ENCODE measurements around the gene TIE1.
A peak's percentile ranks its signal among the peaks of the same experiment; 100 is the strongest.
"Not testable (repeated sequence)": the region's sequence is repeated elsewhere in the genome, so short reads cannot be mapped to it uniquely, and the experiment has no call there.

TIE1 gene

GRCh38 chr1:43366179-43366578 is 65.4 kb downstream of the TIE1 start:
- H3K4me1 ChIP-seq (ENCODE audit: control insufficient read depth, insufficient read depth, low read length) = peaks cover 33% of the 10 kb centered on the region
- H3K9me3 ChIP-seq (ENCODE audit: control insufficient read depth, low read length) = no peaks in the 10 kb centered on the region
- peak overlapping the region; percentile 39 for H3K4me3 ChIP-seq (ENCODE audit: low read length)
- peak overlapping the region; percentile 85 for H3K9ac ChIP-seq (ENCODE audit: low read length)
- H3K36me3 ChIP-seq (ENCODE audit: control insufficient read depth, insufficient read depth, low read length) = peaks cover 30% of the 10 kb centered on the region
- H3K27me3 ChIP-seq (ENCODE audit: control insufficient read depth, insufficient read depth, low read length) = no peaks in the 10 kb centered on the region

GRCh38 chr1:43366601-43367025 is 65.8 kb downstream of the TIE1 start:
- Histone ChIP-seq H3K9ac (ENCODE audit: low read length) (peak overlapping the region; percentile 85), H3K36me3 (ENCODE audit: control insufficient read depth, insufficient read depth, low read length) (peaks cover 30% of the 10 kb centered on the region), H3K4me3 (ENCODE audit: low read length) (peak overlapping the region; percentile 39)

GRCh38 chr1:43367026-43367903 is 66.5 kb downstream of the TIE1 start:
- Histone ChIP-seq H3K9ac (ENCODE audit: low read length) (peak overlapping the region; percentile 85), H3K36me3 (ENCODE audit: control insufficient read depth, insufficient read depth, low read length) (peaks cover 26% of the 10 kb centered on the region)

More at GRCh38 chr1:43366601-43367025, 65.8 kb downstream of the TIE1 start:
- H3K27me3 ChIP-seq (ENCODE audit: control insufficient read depth, insufficient read depth, low read length) = no peaks in the 10 kb centered on the region
- peaks cover 33% of the 10 kb centered on the region for H3K4me1 ChIP-seq (ENCODE audit: control insufficient read depth, insufficient read depth, low read length)
- no peaks in the 10 kb centered on the region for H3K9me3 ChIP-seq (ENCODE audit: control insufficient read depth, low read length)

GRCh38 chr1:43367904-43368645 is 67.3 kb downstream of the TIE1 start, which contains the start of gene ELOVL1:
Gene ELOVL1, minus strand, starts transcription at chr1:43368011. Its CDS starts 2,402 bp downstream, at chr1:43365609.
- peak within 1 kb of the TSS; percentile 85 for H3K9ac ChIP-seq (ENCODE audit: low read length)

More at GRCh38 chr1:43367026-43367903, 66.5 kb downstream of the TIE1 start:
- Histone ChIP-seq H3K4me1 (ENCODE audit: control insufficient read depth, insufficient read depth, low read length) (peaks cover 33% of the 10 kb centered on the region), H3K9me3 (ENCODE audit: control insufficient read depth, low read length) (no peaks in the 10 kb centered on the region), H3K27me3 (ENCODE audit: control insufficient read depth, insufficient read depth, low read length) (no peaks in the 10 kb centered on the region), H3K4me3 (ENCODE audit: low read length) (peak overlapping the region; percentile 39)

GRCh38 chr1:43368646-43369020 is 67.9 kb downstream of the TIE1 start:
- Histone ChIP-seq H3K4me1 (ENCODE audit: control insufficient read depth, insufficient read depth, low read length) (peaks cover 37% of the 10 kb centered on the region), H3K27me3 (ENCODE audit: control insufficient read depth, insufficient read depth, low read length) (no peaks in the 10 kb centered on the region), H3K36me3 (ENCODE audit: control insufficient read depth, insufficient read depth, low read length) (peaks cover 18% of the 10 kb centered on the region), H3K9ac (ENCODE audit: low read length) (peak overlapping the region; percentile 79), H3K9me3 (ENCODE audit: control insufficient read depth, low read length) (no peaks in the 10 kb centered on the region), H3K4me3 (ENCODE audit: low read length) (peak overlapping the region; percentile 29)

More at GRCh38 chr1:43367904-43368645, 67.3 kb downstream of the TIE1 start, which contains the start of gene ELOVL1:
- Histone ChIP-seq H3K4me3 (ENCODE audit: low read length) (peak within 1 kb of the TSS; percentile 39), H3K4me1 (ENCODE audit: control insufficient read depth, insufficient read depth, low read length) (peaks cover 39% of the 10 kb centered on the region), H3K27me3 (ENCODE audit: control insufficient read depth, insufficient read depth, low read length) (no peaks in the 10 kb centered on the region), H3K9me3 (ENCODE audit: control insufficient read depth, low read length) (no peaks in the 10 kb centered on the region), H3K36me3 (ENCODE audit: control insufficient read depth, insufficient read depth, low read length) (peaks cover 21% of the 10 kb centered on the region)

- not testable (repeated sequence) for H3K36me3 ChIP-seq (ENCODE audit: control insufficient read depth, insufficient read depth, low read length); H3K9me3 ChIP-seq (ENCODE audit: control insufficient read depth, low read length); H3K9ac ChIP-seq (ENCODE audit: low read length); H3K27me3 ChIP-seq (ENCODE audit: control insufficient read depth, insufficient read depth, low read length); H3K4me3 ChIP-seq (ENCODE audit: low read length)
- peaks cover 37% of the 10 kb centered on the region for H3K4me1 ChIP-seq (ENCODE audit: control insufficient read depth, insufficient read depth, low read length)
Observed at GRCh38 chr1:43369779-43370178, 69.0 kb downstream of the TIE1 start.

- Histone ChIP-seq H3K4me1 (ENCODE audit: control insufficient read depth, insufficient read depth, low read length) (peaks cover 29% of the 10 kb centered on the region), H3K4me3 (ENCODE audit: low read length) (no peak overlapping the region), H3K9ac (ENCODE audit: low read length) (no peak overlapping the region), H3K36me3 (ENCODE audit: control insufficient read depth, insufficient read depth, low read length) (no peaks in the 10 kb centered on the region), H3K27me3 (ENCODE audit: control insufficient read depth, insufficient read depth, low read length) (no peaks in the 10 kb centered on the region), H3K9me3 (ENCODE audit: control insufficient read depth, low read length) (no peaks in the 10 kb centered on the region)
Observed at GRCh38 chr1:43370564-43370963, 69.8 kb downstream of the TIE1 start.

- H3K27me3 ChIP-seq (ENCODE audit: control insufficient read depth, insufficient read depth, low read length) = no peaks in the 10 kb centered on the region
- H3K36me3 ChIP-seq (ENCODE audit: control insufficient read depth, insufficient read depth, low read length) = no peaks in the 10 kb centered on the region
- no peak overlapping the region for H3K9ac ChIP-seq (ENCODE audit: low read length)
- peaks cover 17% of the 10 kb centered on the region for H3K4me1 ChIP-seq (ENCODE audit: control insufficient read depth, insufficient read depth, low read length)
- H3K9me3 ChIP-seq (ENCODE audit: control insufficient read depth, low read length) = no peaks in the 10 kb centered on the region
- no peak overlapping the region for H3K4me3 ChIP-seq (ENCODE audit: low read length)
Observed at GRCh38 chr1:43372172-43372571, 71.4 kb downstream of the TIE1 start.

Measured in mucosa of stomach (tissue), 1 donor.